ENCODE data around the gene FKBP1A.

Gene FKBP1A

DNA sequence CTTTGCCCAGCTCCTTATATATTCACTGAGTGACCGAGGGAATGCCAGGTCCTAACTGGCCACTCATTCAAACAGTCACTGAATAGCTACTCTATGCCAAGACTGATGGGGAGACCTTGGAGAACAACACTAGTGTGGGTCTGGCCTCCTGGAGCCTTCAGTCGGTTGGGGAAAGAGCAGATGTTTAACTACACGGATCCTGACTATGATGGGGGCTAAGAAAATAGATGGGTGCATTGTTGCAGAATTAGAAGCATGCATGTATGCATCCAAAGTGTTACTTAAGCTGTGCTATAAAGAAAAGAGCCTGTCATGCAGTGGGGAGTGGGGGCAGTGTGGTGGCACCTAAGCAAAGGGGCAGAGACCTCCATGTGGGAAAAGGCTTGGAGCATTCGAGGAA is 6.5 kb downstream of the FKBP1A start:
- TF ChIP-seq, protein P1, sequence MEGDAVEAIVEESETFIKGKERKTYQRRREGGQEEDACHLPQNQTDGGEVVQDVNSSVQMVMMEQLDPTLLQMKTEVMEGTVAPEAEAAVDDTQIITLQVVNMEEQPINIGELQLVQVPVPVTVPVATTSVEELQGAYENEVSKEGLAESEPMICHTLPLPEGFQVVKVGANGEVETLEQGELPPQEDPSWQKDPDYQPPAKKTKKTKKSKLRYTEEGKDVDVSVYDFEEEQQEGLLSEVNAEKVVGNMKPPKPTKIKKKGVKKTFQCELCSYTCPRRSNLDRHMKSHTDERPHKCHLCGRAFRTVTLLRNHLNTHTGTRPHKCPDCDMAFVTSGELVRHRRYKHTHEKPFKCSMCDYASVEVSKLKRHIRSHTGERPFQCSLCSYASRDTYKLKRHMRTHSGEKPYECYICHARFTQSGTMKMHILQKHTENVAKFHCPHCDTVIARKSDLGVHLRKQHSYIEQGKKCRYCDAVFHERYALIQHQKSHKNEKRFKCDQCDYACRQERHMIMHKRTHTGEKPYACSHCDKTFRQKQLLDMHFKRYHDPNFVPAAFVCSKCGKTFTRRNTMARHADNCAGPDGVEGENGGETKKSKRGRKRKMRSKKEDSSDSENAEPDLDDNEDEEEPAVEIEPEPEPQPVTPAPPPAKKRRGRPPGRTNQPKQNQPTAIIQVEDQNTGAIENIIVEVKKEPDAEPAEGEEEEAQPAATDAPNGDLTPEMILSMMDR (IDR thresholded peaks at IDR 0.05), result no peak
- no peak overlapping the region for H3K27ac ChIP-seq
- no peak for DNase-seq (ENCODE audit: low spot score)
- H3K4me3 ChIP-seq, result no peak overlapping the region

DNA sequence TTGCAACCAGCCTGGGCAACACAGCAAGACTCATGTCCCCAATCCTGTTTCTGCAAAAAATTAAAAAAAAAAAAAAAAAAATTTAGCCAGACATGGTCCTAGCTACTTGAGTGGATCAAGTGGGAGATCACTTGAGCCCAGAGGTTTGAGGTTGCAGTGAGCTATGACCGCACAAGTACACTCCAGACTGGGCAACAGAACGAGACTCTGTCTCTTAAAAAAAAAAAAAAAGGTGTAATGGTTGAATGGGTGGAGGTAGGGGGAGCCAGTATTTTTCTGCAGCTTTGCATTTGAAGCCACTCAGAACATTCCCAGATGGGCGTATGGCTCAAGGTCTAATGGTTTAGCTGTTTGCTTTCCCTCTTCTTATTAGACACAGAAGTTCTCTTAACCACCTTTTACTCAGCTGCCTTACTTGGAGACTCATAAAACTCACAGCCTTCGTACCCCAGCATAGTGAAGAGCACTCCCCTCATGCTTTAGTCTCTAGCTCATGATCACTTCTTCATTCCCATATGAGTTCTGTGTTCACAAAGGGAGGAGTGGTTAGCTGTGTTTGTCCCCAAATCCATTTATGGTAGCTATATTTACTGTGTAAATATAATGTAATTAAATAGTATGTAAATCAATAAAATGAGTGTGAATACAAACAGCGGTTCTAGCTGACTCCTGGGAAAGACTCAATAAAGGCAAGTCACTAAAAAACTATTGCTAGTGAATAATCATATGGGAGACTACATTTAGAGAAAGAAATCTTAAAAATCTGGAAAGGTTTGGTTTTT is 9.0 kb downstream of the FKBP1A start:
- no peak overlapping the region for H3K27ac ChIP-seq
- no peak overlapping the region for H3K4me3 ChIP-seq
- TF ChIP-seq, protein P1 (IDR thresholded peaks at IDR 0.05), result no peak
- no peak for DNase-seq (ENCODE audit: low spot score)

GRCh38 chr20:1382670-1383069 is 10.2 kb downstream of the FKBP1A start:
- H3K27ac ChIP-seq, result peak overlapping the region; percentile 24 to 41
- TF ChIP-seq, protein P1 (IDR thresholded peaks at IDR 0.05), result no peak
- no peak overlapping the region for H3K4me3 ChIP-seq
- DNase-seq (ENCODE audit: low spot score), result no peak

DNA sequence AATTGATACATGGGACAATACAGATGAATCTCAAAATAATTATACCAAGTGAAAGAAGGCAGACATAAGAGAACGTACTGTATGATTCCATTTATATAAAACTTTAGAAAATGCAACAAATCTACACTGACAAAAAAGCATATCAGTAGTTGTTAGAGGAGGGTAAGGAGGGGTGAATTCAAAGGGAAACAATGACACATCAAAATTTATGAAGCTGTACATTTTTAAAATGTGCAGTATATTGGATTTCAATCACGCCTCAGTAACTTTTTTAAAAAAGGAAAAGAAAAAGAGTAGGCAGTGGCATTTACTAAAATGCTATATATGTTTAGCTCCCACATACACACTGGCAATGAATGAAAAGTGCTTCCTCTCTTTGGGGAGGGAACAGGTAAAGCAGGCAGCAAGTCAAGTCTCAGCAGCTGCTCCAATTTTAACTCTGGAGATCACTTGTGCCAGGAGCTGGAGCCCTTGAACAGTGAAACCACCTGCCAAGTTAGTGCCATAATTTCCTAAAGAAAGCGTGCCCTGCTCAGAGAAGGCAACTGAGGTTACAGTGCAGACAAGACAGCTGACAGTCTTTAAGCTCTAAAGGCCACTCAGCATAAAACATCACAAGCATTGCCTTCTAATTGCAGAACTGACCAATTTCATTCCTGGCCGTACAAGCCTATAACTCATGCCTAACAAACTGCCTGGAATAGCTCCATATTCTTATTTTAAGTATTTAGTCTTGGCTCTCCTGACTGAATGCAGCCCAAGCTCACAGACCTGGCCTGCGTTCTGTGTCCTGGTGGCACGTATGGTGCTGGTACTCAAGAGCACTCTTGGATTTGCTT is 10.9 kb downstream of the FKBP1A start:
- no peak overlapping the region for H3K4me3 ChIP-seq
- no peak for DNase-seq (ENCODE audit: low spot score)
- H3K27ac ChIP-seq, result peak overlapping the region; percentile 24 to 41

GRCh38 chr20:1378735-1379125 is 14.1 kb downstream of the FKBP1A start:
- TF ChIP-seq, protein P1 (IDR thresholded peaks at IDR 0.05), result no peak
- no peak for DNase-seq (ENCODE audit: low spot score)
- H3K4me3 ChIP-seq, result no peak overlapping the region
- no peak overlapping the region for H3K27ac ChIP-seq

More for the DNA sequence above, 10.9 kb downstream of the FKBP1A start:
- TF ChIP-seq, protein P1 (IDR thresholded peaks at IDR 0.05), result no peak

DNA sequence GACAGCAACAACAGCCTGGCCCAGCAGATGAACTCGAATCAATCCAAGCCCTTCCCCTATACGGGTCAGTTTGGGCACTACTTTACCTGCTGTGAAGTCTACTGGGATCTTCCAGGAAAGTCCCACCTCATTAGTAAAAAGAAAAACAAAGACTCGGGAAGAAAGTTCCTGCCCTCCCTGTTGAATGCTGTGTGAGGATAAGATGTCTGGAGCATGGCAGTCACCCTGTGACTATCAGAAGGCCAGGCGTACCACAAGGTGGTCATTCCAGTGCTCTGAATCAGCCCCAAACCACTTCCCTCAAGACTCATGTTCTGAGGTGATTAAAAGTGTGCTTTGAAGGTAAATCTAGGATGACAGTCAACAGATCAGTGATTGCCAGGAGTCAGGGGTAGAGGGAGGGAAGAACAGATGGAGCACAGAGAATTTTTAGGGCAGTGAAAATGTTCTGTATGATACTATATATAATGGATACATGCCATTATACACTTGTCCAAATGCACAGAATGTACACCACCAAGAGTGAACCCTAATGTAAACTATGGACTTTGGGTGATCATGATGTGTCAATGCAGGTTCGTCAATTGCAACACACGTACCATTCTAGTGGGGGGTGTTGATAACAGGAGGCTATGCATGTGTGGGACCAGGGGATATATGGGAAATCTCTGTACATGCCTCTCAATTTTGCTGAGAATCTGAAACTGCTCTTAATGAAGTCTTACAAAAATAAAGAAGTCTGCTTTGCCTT is 14.7 kb downstream of the FKBP1A start:
- no peak overlapping the region for H3K27ac ChIP-seq
- H3K4me3 ChIP-seq, result no peak overlapping the region
- TF ChIP-seq, protein P1 (IDR thresholded peaks at IDR 0.05), result no peak
- no peak for DNase-seq (ENCODE audit: low spot score)

All from coronary artery (tissue), 2 donors.